AG09319 (cell line): Measurements from ENCODE around the gene MYH14.

Experiments used
- DNase-seq: peaks from one replicate; pipeline ENCODE4 v3.0.0-alpha.2; 2010; ENCODE audit warnings: low read depth; ENCODE audit errors: extremely low read depth
- TF ChIP-seq, protein P1 (sequence below): IDR thresholded peaks from 2 replicates; pipeline ENCODE4 v1.5.1; 2011; ENCODE audit warnings: low read depth, mild to moderate bottlenecking, inconsistent platforms, low read length, moderate library complexity

Gene MYH14

GRCh38 chr19:50171752-50172151 lies 31.7 kb upstream of the MYH14 start:
- TF ChIP-seq, protein P1, sequence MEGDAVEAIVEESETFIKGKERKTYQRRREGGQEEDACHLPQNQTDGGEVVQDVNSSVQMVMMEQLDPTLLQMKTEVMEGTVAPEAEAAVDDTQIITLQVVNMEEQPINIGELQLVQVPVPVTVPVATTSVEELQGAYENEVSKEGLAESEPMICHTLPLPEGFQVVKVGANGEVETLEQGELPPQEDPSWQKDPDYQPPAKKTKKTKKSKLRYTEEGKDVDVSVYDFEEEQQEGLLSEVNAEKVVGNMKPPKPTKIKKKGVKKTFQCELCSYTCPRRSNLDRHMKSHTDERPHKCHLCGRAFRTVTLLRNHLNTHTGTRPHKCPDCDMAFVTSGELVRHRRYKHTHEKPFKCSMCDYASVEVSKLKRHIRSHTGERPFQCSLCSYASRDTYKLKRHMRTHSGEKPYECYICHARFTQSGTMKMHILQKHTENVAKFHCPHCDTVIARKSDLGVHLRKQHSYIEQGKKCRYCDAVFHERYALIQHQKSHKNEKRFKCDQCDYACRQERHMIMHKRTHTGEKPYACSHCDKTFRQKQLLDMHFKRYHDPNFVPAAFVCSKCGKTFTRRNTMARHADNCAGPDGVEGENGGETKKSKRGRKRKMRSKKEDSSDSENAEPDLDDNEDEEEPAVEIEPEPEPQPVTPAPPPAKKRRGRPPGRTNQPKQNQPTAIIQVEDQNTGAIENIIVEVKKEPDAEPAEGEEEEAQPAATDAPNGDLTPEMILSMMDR, result no peak
- no peak for DNase-seq

DNA sequence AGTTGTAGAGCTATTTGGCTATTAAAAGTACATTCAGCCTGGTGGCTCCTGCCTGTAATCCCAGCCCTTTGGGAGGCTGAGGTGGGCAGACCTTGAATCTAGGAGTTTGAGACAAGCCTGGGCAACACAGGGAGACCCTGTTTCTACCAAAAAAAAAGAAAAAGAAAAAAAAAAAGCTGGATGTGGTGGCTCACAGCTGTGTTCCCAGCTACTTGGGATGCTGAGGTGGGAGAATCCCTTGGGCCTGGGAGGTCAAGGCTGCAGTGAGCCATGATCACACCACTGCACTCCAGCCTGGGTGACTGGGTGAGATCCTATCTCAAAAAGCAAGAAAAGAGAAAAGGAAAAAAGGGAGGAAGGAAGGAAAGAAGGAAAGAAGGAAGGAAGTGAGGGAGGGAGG lies 30.7 kb upstream of the MYH14 start:
- TF ChIP-seq, protein P1, result no peak
- no peak for DNase-seq

DNA sequence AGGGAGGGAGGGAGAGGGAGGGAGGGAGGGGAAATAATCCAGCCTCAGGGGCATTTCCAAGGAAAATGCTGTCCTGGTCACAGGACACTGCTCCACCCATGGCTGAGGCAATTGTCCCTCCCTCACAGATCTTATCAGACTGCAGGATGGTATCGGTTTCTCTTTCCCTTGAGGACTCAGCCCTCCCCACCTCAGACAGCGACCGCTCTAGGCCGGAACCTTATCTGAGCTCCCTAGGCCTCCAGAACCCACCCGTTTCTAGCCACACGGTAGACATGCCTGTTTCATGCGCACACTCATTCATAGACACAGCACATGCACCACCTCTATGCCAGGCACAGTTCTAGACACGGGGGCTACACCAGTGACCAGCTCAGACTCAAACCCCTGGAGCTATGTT lies 30.3 kb upstream of the MYH14 start:
- DNase-seq, result no peak
- TF ChIP-seq, protein P1, result no peak

- TF ChIP-seq, protein P1, result no peak
- DNase-seq, result no peak
These were observed 29.2 kb upstream of the MYH14 start for GRCh38 chr19:50174100-50174793.

GRCh38 chr19:50175924-50176323 lies 27.5 kb upstream of the MYH14 start:
- no peak for DNase-seq
- TF ChIP-seq, protein P1, result no peak

- DNase-seq, result no peak
- TF ChIP-seq, protein P1, result no peak
These were observed 26.6 kb upstream of the MYH14 start for GRCh38 chr19:50176775-50177174.

DNA sequence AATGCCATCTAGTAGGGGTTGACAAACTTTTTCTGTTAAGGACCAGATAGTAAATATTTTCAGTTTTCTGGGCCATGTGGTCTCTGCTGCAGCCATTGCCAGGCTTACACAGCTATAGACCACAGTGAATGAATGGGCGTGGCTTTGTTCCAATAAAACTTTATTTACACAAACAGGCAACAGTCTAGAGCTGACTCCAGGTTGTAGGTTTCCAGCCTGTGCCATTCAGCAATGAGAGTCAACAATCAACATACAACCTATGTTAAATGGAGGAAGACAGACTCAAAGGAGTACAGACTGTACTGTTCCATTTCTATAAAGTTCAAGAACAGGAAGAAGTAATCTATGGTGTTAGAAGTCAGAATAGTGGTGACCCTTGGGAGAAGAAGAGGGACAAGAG lies 25.1 kb upstream of the MYH14 start:
- no peak for DNase-seq
- TF ChIP-seq, protein P1, result no peak
